ENCODE data around the gene ZIC5. TPM values are rescaled to one million over a fixed set of nuclear protein-coding genes. Genes with fewer than 3 reads are reported as not detected.

Gene ZIC5
- total and polyA plus RNA-seq, 2 of the 13 experiments (the other 11 are each of a cell fraction or from before 2014, with no cell fraction given) = 0.02 to 0.07 TPM

GRCh38 chr13:99941086-99941485, 30.5 kb downstream of the ZIC5 start:
- H3K9me3 ChIP-seq (ENCODE audit: low read length) = no peaks in the 10 kb centered on the region
- no TSS peak for BruUV-seq (replicated peaks)
- peak overlapping the region; percentile 82 for H3K4me2 ChIP-seq (ENCODE audit: low read depth, low read length)
- CTCF ChIA-PET (ENCODE audit: low intra/inter-chr PET ratio, low total read pairs) = no interaction called here
- H3K4me1 ChIP-seq (ENCODE audit: insufficient read depth, low read length) = peaks cover 32% of the 10 kb centered on the region
- intact Hi-C loops (cut with micrococcal nuclease; ENCODE audit: unreplicated experiment) = no loop called here
- no peaks in the 10 kb centered on the region for H3K79me2 ChIP-seq (ENCODE audit: insufficient read depth, low read length)
- WGBS (ENCODE audit: low lambda C conversion rate) = 2% methylated on average over 7 of the region's 7 CpGs
- H3K4me3 ChIP-seq (replicated peaks in 1 of 3; ENCODE audit: insufficient read depth in 1 of 3, low read depth in 2 of 3, low read length in 3 of 3) = peak overlapping the region in 2 of 3 experiments; percentile 17 to 59; a peak in 3 of 6 replicates
- peak; percentile 74 for ATAC-seq
- FAIRE-seq = peak; percentile 93
- no peaks in the 10 kb centered on the region for H3K36me3 ChIP-seq (replicated peaks in 1 of 2; ENCODE audit: control insufficient read depth in 1 of 2, insufficient read depth in 2 of 2, low read length in 2 of 2)
- DNase-seq (ENCODE audit: low spot score) = peak; percentile 86
- in situ Hi-C loops (cut with HindIII; ENCODE audit: extremely low pct_ligation_motif_present, low pct_unique_long_range_greater_than_20kb) = no loop called here
- POLR2A ChIA-PET = no interaction called here
- no peaks in the 10 kb centered on the region for H4K20me1 ChIP-seq (ENCODE audit: insufficient read depth, low read length)
- H2AFZ ChIP-seq (ENCODE audit: low read length) = no peak overlapping the region
- H3K27ac ChIP-seq (ENCODE audit: extremely low read length, insufficient read depth, low read length) = no peak overlapping the region
- H3K9ac ChIP-seq (ENCODE audit: insufficient read depth, low read depth, low read length) = no peak overlapping the region
- H3K27me3 ChIP-seq (ENCODE audit: control insufficient read depth in 1 of 2, insufficient read depth in 2 of 2, low read length in 2 of 2) = peaks cover 2 to 11% of the 10 kb centered on the region in 2 experiments; a peak in 3 of 5 replicates
- TF ChIP-seq, protein P1, sequence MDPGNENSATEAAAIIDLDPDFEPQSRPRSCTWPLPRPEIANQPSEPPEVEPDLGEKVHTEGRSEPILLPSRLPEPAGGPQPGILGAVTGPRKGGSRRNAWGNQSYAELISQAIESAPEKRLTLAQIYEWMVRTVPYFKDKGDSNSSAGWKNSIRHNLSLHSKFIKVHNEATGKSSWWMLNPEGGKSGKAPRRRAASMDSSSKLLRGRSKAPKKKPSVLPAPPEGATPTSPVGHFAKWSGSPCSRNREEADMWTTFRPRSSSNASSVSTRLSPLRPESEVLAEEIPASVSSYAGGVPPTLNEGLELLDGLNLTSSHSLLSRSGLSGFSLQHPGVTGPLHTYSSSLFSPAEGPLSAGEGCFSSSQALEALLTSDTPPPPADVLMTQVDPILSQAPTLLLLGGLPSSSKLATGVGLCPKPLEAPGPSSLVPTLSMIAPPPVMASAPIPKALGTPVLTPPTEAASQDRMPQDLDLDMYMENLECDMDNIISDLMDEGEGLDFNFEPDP (CRISPR knock-in tag; conservative IDR thresholded peaks at IDR 0.05) = no peak
- TF ChIP-seq, protein P2, sequence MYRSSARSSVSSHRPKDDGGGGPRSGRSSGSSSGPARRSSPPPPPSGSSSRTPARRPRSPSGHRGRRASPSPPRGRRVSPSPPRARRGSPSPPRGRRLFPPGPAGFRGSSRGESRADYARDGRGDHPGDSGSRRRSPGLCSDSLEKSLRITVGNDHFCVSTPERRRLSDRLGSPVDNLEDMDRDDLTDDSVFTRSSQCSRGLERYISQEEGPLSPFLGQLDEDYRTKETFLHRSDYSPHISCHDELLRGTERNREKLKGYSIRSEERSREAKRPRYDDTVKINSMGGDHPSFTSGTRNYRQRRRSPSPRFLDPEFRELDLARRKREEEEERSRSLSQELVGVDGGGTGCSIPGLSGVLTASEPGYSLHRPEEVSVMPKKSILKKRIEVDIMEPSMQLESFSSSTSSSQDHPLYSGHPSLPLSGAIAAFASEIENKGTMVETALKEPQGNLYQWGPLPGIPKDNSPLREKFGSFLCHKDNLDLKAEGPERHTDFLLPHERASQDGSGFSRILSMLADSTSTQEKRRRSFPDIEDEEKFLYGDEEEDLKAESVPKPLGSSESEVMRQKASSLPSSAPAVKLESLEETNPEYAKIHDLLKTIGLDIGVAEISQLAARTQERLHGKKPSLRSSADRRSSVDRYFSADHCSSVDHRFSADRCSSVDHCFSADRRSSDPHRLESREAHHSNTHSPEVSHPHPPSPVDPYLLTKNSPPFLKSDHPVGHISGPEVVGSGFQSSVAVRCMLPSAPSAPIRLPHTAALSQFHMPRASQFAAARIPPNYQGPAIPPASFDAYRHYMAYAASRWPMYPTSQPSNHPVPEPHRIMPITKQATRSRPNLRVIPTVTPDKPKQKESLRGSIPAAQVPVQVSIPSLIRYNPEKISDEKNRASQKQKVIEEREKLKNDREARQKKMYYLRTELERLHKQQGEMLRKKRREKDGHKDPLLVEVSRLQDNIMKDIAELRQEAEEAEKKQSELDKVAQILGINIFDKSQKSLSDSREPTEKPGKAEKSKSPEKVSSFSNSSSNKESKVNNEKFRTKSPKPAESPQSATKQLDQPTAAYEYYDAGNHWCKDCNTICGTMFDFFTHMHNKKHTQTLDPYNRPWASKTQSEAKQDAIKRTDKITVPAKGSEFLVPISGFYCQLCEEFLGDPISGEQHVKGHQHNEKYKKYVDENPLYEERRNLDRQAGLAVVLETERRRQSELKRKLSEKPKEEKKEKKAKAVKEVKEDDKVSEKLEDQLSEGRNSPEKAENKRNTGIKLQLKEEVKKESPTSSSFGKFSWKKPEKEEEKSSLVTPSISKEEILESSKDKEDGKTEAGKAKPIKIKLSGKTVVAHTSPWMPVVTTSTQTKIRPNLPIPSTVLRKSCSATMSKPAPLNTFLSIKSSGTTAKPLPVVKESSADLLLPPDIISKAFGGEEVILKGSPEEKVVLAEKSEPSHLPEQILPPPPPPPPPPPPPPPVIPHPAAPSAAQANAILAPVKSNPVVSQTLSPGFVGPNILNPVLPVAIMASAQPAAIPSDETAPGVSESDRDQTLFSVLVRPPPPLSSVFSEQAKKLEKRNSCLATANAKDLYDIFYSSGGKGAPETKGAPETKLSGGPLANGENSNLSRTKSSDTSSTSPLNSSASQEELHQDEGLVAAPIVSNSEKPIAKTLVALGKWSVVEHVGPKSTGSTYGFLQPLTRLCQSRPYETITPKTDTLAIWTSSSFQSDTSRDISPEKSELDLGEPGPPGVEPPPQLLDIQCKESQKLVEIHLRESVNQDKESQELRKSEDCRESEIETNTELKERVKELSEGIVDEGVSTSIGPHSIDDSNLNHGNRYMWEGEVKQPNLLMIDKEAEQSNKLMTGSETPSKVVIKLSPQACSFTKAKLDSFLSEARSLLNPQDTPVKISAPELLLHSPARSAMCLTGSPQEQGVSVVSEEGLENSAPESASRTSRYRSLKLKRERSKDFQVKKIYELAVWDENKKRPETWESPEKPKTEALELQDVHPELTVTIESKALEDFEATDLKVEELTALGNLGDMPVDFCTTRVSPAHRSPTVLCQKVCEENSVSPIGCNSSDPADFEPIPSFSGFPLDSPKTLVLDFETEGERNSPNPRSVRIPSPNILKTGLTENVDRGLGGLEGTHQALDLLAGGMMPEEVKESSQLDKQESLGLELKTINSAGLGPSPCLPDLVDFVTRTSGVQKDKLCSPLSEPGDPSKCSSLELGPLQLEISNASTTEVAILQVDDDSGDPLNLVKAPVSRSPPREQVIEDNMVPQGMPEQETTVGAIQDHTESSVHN (CRISPR knock-in tag; IDR thresholded peaks at IDR 0.05) = no peak
- no peak for TF ChIP-seq FOXM1 (CRISPR knock-in tag; IDR thresholded peaks at IDR 0.05)
- TF ChIP-seq THAP9 (CRISPR knock-in tag; IDR thresholded peaks at IDR 0.05; ENCODE audit: borderline replicate concordance) = no peak
- TF ChIP-seq ZMYM2 (CRISPR knock-in tag; IDR thresholded peaks at IDR 0.05) = no peak; the same call in 1 of the 2 replicates
- TF ChIP-seq ZKSCAN8 (CRISPR knock-in tag; IDR thresholded peaks at IDR 0.05; ENCODE audit: borderline replicate concordance) = no peak; the same call in 1 of the 2 replicates
- TF ChIP-seq HMG20A (CRISPR knock-in tag; IDR thresholded peaks at IDR 0.05; ENCODE audit: borderline replicate concordance) = peak; percentile 82; the same call in 1 of the 2 replicates
- TF ChIP-seq ZNF720 (CRISPR knock-in tag; IDR thresholded peaks at IDR 0.05) = no peak
- TF ChIP-seq ZNF274 (CRISPR knock-in tag; IDR thresholded peaks at IDR 0.05) = no peak
- peak; percentile 90; the same call in 1 of the 2 replicates for TF ChIP-seq ZNF292 (CRISPR knock-in tag; IDR thresholded peaks at IDR 0.05; ENCODE audit: borderline replicate concordance, low read depth)
- TF ChIP-seq MAFF (IDR thresholded peaks at IDR 0.05; ENCODE audit: low read depth, low read length) = no peak
- TF ChIP-seq SNAI1 (CRISPR knock-in tag; IDR thresholded peaks at IDR 0.05; ENCODE audit: borderline replicate concordance) = no peak
- no peak for TF ChIP-seq TP53 (CRISPR knock-in tag; conservative IDR thresholded peaks at IDR 0.05)
